ENCODE data around the gene TUG1.

Gene TUG1

GRCh38 chr22:31005535-31005934 is 36.5 kb downstream of the TUG1 start:
- DNase-seq, result no peak

- DNase-seq, result no peak
Observed at GRCh38 chr22:31019191-31019930, 50.3 kb downstream of the TUG1 start.

- DNase-seq, result no peak
Observed at GRCh38 chr22:31020334-31020733, 51.3 kb downstream of the TUG1 start.

GRCh38 chr22:31022516-31022915 is 53.5 kb downstream of the TUG1 start:
- no peak for DNase-seq
